ENCODE results near the gene ANKRD50. TPM values are rescaled to one million over a fixed set of nuclear protein-coding genes. Genes with fewer than 3 reads are reported as not detected.

Gene ANKRD50
- total RNA-seq, 1 donor from 2014 or later = 7.5 TPM

DNA sequence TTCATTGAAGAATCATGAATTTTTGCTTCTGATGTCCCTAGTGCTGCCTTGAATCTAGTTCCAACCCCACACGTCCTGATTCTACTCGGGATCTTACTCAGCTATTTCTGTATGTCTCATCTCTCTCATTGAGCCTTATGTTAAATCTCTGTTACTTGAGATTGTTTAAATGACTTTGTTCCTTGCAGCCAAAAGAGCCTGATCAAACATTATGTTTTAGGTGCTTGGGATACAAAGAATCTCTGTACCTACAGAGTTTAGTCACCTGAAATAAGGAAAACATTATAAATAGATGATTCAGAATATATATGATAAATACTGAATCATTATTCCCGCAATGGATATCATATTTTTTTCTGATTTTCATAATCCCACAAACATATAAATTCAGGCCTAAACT lies 13.7 kb upstream of the ANKRD50 start:
- TF ChIP-seq, protein P1, sequence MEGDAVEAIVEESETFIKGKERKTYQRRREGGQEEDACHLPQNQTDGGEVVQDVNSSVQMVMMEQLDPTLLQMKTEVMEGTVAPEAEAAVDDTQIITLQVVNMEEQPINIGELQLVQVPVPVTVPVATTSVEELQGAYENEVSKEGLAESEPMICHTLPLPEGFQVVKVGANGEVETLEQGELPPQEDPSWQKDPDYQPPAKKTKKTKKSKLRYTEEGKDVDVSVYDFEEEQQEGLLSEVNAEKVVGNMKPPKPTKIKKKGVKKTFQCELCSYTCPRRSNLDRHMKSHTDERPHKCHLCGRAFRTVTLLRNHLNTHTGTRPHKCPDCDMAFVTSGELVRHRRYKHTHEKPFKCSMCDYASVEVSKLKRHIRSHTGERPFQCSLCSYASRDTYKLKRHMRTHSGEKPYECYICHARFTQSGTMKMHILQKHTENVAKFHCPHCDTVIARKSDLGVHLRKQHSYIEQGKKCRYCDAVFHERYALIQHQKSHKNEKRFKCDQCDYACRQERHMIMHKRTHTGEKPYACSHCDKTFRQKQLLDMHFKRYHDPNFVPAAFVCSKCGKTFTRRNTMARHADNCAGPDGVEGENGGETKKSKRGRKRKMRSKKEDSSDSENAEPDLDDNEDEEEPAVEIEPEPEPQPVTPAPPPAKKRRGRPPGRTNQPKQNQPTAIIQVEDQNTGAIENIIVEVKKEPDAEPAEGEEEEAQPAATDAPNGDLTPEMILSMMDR (conservative IDR thresholded peaks at IDR 0.05; ENCODE audit: low read depth, low read length) = no peak
- no peak overlapping the region for H3K4me3 ChIP-seq (ENCODE audit: low read depth, low read length)
- DNase-seq (ENCODE audit: low read depth) = no peak

DNA sequence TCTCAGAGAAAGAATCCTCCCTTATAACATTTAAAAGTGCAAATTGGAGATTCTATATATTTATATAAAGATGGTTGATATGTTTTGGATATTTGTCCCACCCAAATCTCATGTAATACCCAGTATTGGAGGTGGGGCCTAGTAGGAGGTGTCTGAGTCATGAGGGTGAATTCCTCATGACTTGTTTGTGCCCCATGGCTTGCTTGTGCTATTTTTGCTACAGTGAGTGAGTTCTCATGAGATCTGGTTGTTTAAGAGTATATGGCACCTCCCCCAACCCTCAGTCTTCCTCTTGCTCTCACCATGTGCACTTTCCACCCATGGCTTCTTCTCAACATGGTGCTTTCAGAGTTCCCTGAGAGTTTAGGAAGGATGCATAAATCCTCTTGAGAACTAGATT lies 9.5 kb upstream of the ANKRD50 start:
- TF ChIP-seq, protein P1 (conservative IDR thresholded peaks at IDR 0.05; ENCODE audit: low read depth, low read length) = no peak
- H3K4me3 ChIP-seq (ENCODE audit: low read depth, low read length) = no peak overlapping the region
- no peak for DNase-seq (ENCODE audit: low read depth)

DNA sequence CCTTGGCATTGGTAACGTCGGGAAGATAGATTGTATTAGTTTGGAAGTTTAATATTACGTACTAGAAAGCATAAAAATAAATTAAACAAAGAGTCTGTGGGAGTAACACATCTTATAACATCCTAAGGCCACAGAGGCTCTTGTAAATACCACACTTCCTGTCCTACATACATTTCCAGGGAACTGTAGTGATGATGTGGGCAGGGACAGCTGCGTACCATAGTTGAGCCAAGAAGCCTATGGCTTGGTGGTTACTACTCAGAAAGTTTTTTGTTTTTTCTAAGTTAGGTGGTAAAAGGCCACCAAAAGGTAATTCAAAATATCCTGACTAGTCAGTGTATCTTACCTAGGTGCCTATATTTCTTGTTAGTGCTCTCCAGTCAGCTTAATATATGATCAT lies 4.6 kb upstream of the ANKRD50 start:
- TF ChIP-seq, protein P1 (conservative IDR thresholded peaks at IDR 0.05; ENCODE audit: low read depth, low read length) = no peak
- H3K4me3 ChIP-seq (ENCODE audit: low read depth, low read length) = no peak overlapping the region
- DNase-seq (ENCODE audit: low read depth) = no peak

DNA sequence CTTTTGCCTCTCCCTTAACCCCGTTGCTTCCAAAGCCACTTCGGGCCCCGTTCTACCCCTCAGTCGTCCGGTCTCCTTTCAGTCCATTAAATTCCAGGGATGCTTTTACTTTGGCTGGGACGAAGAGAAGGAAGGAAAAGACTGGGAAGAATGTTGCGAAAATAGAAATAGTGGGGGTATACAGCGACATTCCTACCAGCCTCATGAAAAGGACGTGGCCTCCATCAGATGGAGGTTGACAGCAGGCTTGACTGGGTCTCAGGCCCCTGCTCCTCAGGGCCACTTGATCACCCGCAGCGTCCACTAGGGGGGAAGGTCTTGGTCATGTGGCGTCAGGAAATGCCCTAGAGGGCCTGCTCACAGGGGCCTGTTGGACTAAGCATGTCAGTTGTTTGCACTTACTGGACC lies 657 bp upstream of the ANKRD50 start:
- TF ChIP-seq, protein P1 (conservative IDR thresholded peaks at IDR 0.05; ENCODE audit: low read depth, low read length) = peak; percentile 61

DNA sequence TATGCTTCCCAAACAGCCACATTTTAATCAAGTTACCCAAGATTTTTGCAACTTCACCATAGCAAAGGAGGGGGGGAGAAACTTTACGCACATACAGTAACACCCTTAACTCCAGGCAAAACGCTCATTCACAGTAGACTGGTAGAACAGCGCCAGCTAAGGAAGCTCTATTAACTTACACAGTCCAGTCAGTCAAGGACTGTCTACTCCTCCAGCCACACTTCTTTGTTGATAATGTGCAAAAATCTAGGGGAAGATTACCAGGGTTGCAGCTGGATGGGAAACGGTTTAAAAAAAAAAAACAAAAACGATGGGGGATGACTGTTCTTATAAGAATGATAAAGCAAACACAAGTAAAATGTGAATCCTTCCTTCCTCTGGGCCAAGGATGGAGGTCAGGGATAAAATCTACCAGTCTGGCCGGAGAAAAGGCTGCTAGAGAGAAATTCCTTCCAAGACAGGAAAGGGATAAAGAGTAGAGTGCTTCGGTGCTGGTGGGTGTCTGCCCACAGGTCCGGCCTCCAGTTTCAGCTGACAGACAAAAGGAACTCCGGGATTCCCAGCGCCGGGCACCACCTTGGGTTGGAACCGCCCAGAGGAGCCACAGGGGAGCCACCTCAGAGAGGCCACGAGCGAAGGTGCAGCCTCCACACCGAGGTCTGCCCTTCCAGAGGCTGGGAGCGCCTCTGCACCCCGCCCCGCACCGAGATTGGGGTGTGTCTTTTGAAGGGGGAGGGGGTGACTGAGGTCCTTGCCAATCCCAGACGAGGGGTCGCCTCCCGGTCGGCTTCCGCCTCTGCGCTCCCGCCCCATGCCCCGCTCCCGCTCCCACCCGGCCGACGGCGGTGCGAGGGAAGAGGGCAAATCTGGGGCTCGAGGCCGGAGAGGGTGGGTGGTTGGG lies 811 bp downstream of the ANKRD50 start:
- peak; percentile 35 for DNase-seq (ENCODE audit: low read depth)
- TF ChIP-seq, protein P1 (conservative IDR thresholded peaks at IDR 0.05; ENCODE audit: low read depth, low read length) = peak; percentile 39
- H3K4me3 ChIP-seq (ENCODE audit: low read depth, low read length) = peak overlapping the region; percentile 86

More for the DNA sequence above, 657 bp upstream of the ANKRD50 start:
- DNase-seq (ENCODE audit: low read depth) = peak; percentile 43
- H3K4me3 ChIP-seq (ENCODE audit: low read depth, low read length) = peak overlapping the region; percentile 86

DNA sequence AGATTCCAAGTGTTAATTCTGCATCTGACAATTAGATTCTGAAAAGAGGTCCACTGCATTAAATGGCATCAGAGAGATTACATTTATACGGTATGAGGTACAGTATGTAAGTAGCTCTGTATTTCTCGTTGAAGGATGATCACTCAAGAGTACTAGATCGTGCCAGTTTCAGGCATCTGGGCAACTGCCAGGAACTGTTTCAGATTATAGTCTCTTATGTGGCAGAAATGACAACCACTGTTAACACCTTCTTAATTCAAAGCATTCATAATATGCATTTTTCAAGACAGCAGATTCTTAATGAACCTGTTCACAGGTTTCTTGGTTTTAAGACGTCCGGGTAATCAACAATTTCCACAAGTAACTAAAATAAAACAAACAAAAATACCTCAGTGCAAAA lies 1.6 kb downstream of the ANKRD50 start:
- peak overlapping the region; percentile 86 for H3K4me3 ChIP-seq (ENCODE audit: low read depth, low read length)
- TF ChIP-seq, protein P1 (conservative IDR thresholded peaks at IDR 0.05; ENCODE audit: low read depth, low read length) = no peak
- DNase-seq (ENCODE audit: low read depth) = no peak

Data from epithelial cell of proximal tubule (primary cell).